Mucosa of stomach (tissue), 1 donor: ENCODE measurements around the gene NDUFAF4.

Source experiments
- H3K27me3 ChIP-seq: one replicate; pipeline ENCODE4 v1.7.0; 2013; ENCODE audit warnings: mild to moderate bottlenecking, low read length; ENCODE audit not compliant: control insufficient read depth, insufficient read depth
- H3K36me3 ChIP-seq: one replicate; pipeline ENCODE4 v1.7.0; 2013; ENCODE audit warnings: low read length; ENCODE audit not compliant: control insufficient read depth, insufficient read depth
- H3K4me1 ChIP-seq: one replicate; pipeline ENCODE4 v1.7.0; 2013; ENCODE audit warnings: mild to moderate bottlenecking, low read length; ENCODE audit not compliant: control insufficient read depth, insufficient read depth
- H3K4me3 ChIP-seq: one replicate; pipeline ENCODE4 v1.7.0; 2013; ENCODE audit warnings: low read length
- H3K9ac ChIP-seq: one replicate; pipeline ENCODE4 v1.7.0; 2013; ENCODE audit warnings: mild to moderate bottlenecking, low read length, moderate library complexity
- H3K9me3 ChIP-seq: one replicate; pipeline ENCODE4 v1.7.0; 2013; ENCODE audit warnings: mild to moderate bottlenecking, low read length, moderate library complexity; ENCODE audit not compliant: control insufficient read depth
- donor health status: Pancreatic carcinoma.

NDUFAF4 gene

GRCh38 chr6:96897396-96898240 lies at the start of gene NDUFAF4:
Gene NDUFAF4 (minus strand): TSS chr6:96897891. CDS start chr6:96897801, 90 bp downstream.
- peak within 1 kb of the TSS; percentile 70 for H3K9ac ChIP-seq
- H3K27me3 ChIP-seq = no peaks in the 10 kb centered on the region
- no peaks in the 10 kb centered on the region for H3K9me3 ChIP-seq
- peaks cover 6% of the 10 kb centered on the region for H3K4me1 ChIP-seq
- no peaks in the 10 kb centered on the region for H3K36me3 ChIP-seq
- peak within 1 kb of the TSS; percentile 74 for H3K4me3 ChIP-seq

- Histone ChIP-seq H3K27me3 (no peaks in the 10 kb centered on the region), H3K4me3 (no peak overlapping the region), H3K4me1 (no peaks in the 10 kb centered on the region), H3K9me3 (no peaks in the 10 kb centered on the region), H3K36me3 (no peaks in the 10 kb centered on the region), H3K9ac (no peak overlapping the region)
These were observed 49.4 kb upstream of the NDUFAF4 start for GRCh38 chr6:96947055-96947454.

GRCh38 chr6:96943555-96944215 lies 46.0 kb upstream of the NDUFAF4 start:
- Histone ChIP-seq H3K4me1 (no peaks in the 10 kb centered on the region), H3K27me3 (no peaks in the 10 kb centered on the region), H3K36me3 (no peaks in the 10 kb centered on the region), H3K4me3 (no peak overlapping the region), H3K9me3 (no peaks in the 10 kb centered on the region), H3K9ac (no peak overlapping the region)

- H3K27me3 ChIP-seq = no peaks in the 10 kb centered on the region
- no peaks in the 10 kb centered on the region for H3K4me1 ChIP-seq
- no peak overlapping the region for H3K9ac ChIP-seq
- no peaks in the 10 kb centered on the region for H3K9me3 ChIP-seq
- no peak overlapping the region for H3K4me3 ChIP-seq
- H3K36me3 ChIP-seq = no peaks in the 10 kb centered on the region
These were observed 45.0 kb upstream of the NDUFAF4 start for GRCh38 chr6:96942676-96943075.

- Histone ChIP-seq H3K27me3 (no peaks in the 10 kb centered on the region), H3K4me3 (no peak overlapping the region), H3K36me3 (no peaks in the 10 kb centered on the region), H3K9ac (no peak overlapping the region), H3K4me1 (no peaks in the 10 kb centered on the region), H3K9me3 (no peaks in the 10 kb centered on the region)
These were observed 42.6 kb upstream of the NDUFAF4 start for GRCh38 chr6:96940322-96940721.

GRCh38 chr6:96939007-96939805 lies 41.5 kb upstream of the NDUFAF4 start:
- Histone ChIP-seq H3K4me3 (no peak overlapping the region), H3K4me1 (no peaks in the 10 kb centered on the region), H3K36me3 (no peaks in the 10 kb centered on the region), H3K9me3 (no peaks in the 10 kb centered on the region), H3K9ac (no peak overlapping the region), H3K27me3 (no peaks in the 10 kb centered on the region)

GRCh38 chr6:96934087-96934486 lies 36.4 kb upstream of the NDUFAF4 start:
- no peak overlapping the region for H3K4me3 ChIP-seq
- no peaks in the 10 kb centered on the region for H3K4me1 ChIP-seq
- no peaks in the 10 kb centered on the region for H3K36me3 ChIP-seq
- H3K9me3 ChIP-seq = no peaks in the 10 kb centered on the region
- H3K9ac ChIP-seq = no peak overlapping the region
- H3K27me3 ChIP-seq = no peaks in the 10 kb centered on the region

- Histone ChIP-seq H3K4me1 (no peaks in the 10 kb centered on the region), H3K9me3 (no peaks in the 10 kb centered on the region)
These were observed 33.5 kb upstream of the NDUFAF4 start for GRCh38 chr6:96931198-96931597.

GRCh38 chr6:96929741-96930140 lies 32.0 kb upstream of the NDUFAF4 start:
- H3K9ac ChIP-seq = no peak overlapping the region
- H3K27me3 ChIP-seq = no peaks in the 10 kb centered on the region
- H3K4me3 ChIP-seq = no peak overlapping the region
- no peaks in the 10 kb centered on the region for H3K4me1 ChIP-seq
- no peaks in the 10 kb centered on the region for H3K9me3 ChIP-seq
- no peaks in the 10 kb centered on the region for H3K36me3 ChIP-seq

More at GRCh38 chr6:96931198-96931597, 33.5 kb upstream of the NDUFAF4 start:
- no peak overlapping the region for H3K4me3 ChIP-seq
- no peak overlapping the region for H3K9ac ChIP-seq
- no peaks in the 10 kb centered on the region for H3K27me3 ChIP-seq
- no peaks in the 10 kb centered on the region for H3K36me3 ChIP-seq

- H3K36me3 ChIP-seq = no peaks in the 10 kb centered on the region
- no peaks in the 10 kb centered on the region for H3K27me3 ChIP-seq
- H3K9ac ChIP-seq = no peak overlapping the region
- H3K4me1 ChIP-seq = peaks cover 5% of the 10 kb centered on the region
- H3K4me3 ChIP-seq = no peak overlapping the region
- H3K9me3 ChIP-seq = no peaks in the 10 kb centered on the region
These were observed 30.0 kb upstream of the NDUFAF4 start for GRCh38 chr6:96927660-96928059.

- H3K9ac ChIP-seq = no peak overlapping the region
- no peaks in the 10 kb centered on the region for H3K9me3 ChIP-seq
- H3K4me1 ChIP-seq = peaks cover 5% of the 10 kb centered on the region
- no peaks in the 10 kb centered on the region for H3K36me3 ChIP-seq
- H3K4me3 ChIP-seq = no peak overlapping the region
- no peaks in the 10 kb centered on the region for H3K27me3 ChIP-seq
These were observed 28.7 kb upstream of the NDUFAF4 start for GRCh38 chr6:96926425-96926824.

- H3K4me1 ChIP-seq = peaks cover 5% of the 10 kb centered on the region
- no peak overlapping the region for H3K4me3 ChIP-seq
- H3K36me3 ChIP-seq = no peaks in the 10 kb centered on the region
- no peaks in the 10 kb centered on the region for H3K9me3 ChIP-seq
- H3K27me3 ChIP-seq = no peaks in the 10 kb centered on the region
- peak overlapping the region; percentile 67 for H3K9ac ChIP-seq
These were observed 27.6 kb upstream of the NDUFAF4 start for GRCh38 chr6:96925290-96925687.
